ENCODE data around the gene TMEM40. TPM values are rescaled to one million over a fixed set of nuclear protein-coding genes. Genes with fewer than 3 reads are reported as not detected.

TMEM40 gene
- total RNA-seq, 4 donors from 2014 or later: not detected

- no peak overlapping the region for H3K27ac ChIP-seq
- H3K4me1 ChIP-seq: no peaks in the 10 kb centered on the region
- 80 to 83% methylated on average over 11 of the region's 11 CpGs for WGBS, 2 donors
- no peak for TF ChIP-seq CTCF (IDR thresholded peaks at IDR 0.05)
- no peak for TF ChIP-seq EP300 (IDR thresholded peaks at IDR 0.05)
- TF ChIP-seq POLR2A (IDR thresholded peaks at IDR 0.05): no peak
- no peaks in the 10 kb centered on the region for H3K36me3 ChIP-seq
- H3K4me3 ChIP-seq: no peak overlapping the region
- no peaks in the 10 kb centered on the region for H3K27me3 ChIP-seq
- H3K9me3 ChIP-seq: no peaks in the 10 kb centered on the region
- DNase-seq (ENCODE audit: low spot score in 2 of 2): no peak
Measured at GRCh38 chr3:12743583-12743982, 15.5 kb downstream of the TMEM40 start.

- 67 to 75% methylated on average over 5 of the region's 5 CpGs for WGBS, 2 donors
- no peaks in the 10 kb centered on the region for H3K27me3 ChIP-seq
- no peaks in the 10 kb centered on the region for H3K9me3 ChIP-seq
- H3K27ac ChIP-seq: no peak overlapping the region
- no peak for TF ChIP-seq CTCF (IDR thresholded peaks at IDR 0.05)
- TF ChIP-seq POLR2A (IDR thresholded peaks at IDR 0.05): no peak
- no peak for TF ChIP-seq EP300 (IDR thresholded peaks at IDR 0.05)
- H3K4me1 ChIP-seq: no peaks in the 10 kb centered on the region
- DNase-seq (ENCODE audit: low spot score in 2 of 2): no peak
- no peak overlapping the region for H3K4me3 ChIP-seq
- no peaks in the 10 kb centered on the region for H3K36me3 ChIP-seq
Measured at GRCh38 chr3:12742330-12743107, 16.5 kb downstream of the TMEM40 start.

- Histone ChIP-seq H3K4me3 (no peak overlapping the region), H3K27ac (no peak overlapping the region), H3K27me3 (no peaks in the 10 kb centered on the region), H3K4me1 (no peaks in the 10 kb centered on the region), H3K36me3 (no peaks in the 10 kb centered on the region), H3K9me3 (no peaks in the 10 kb centered on the region)
- no peak for DNase-seq (ENCODE audit: low spot score in 2 of 2)
- WGBS, 2 donors: 66 to 78% methylated on average over 2 of the region's 2 CpGs
- TF ChIP-seq EP300 (IDR thresholded peaks at IDR 0.05) (no peak), POLR2A (IDR thresholded peaks at IDR 0.05) (no peak), CTCF (IDR thresholded peaks at IDR 0.05) (no peak)
Measured at GRCh38 chr3:12741209-12741608, 17.9 kb downstream of the TMEM40 start.

GRCh38 chr3:12737833-12738232 lies 21.2 kb downstream of the TMEM40 start:
- TF ChIP-seq CTCF (IDR thresholded peaks at IDR 0.05) (no peak), POLR2A (IDR thresholded peaks at IDR 0.05) (no peak), EP300 (IDR thresholded peaks at IDR 0.05) (no peak)
- Histone ChIP-seq H3K36me3 (no peaks in the 10 kb centered on the region), H3K27me3 (no peaks in the 10 kb centered on the region), H3K27ac (no peak overlapping the region), H3K9me3 (no peaks in the 10 kb centered on the region), H3K4me3 (no peak overlapping the region), H3K4me1 (no peaks in the 10 kb centered on the region)
- DNase-seq (ENCODE audit: low spot score in 2 of 2): no peak
- 66 to 74% methylated on average over 6 of the region's 6 CpGs for WGBS, 2 donors

- H3K36me3 ChIP-seq: no peaks in the 10 kb centered on the region
- WGBS, 2 donors: 76 to 82% methylated on average over 2 of the region's 2 CpGs
- no peaks in the 10 kb centered on the region for H3K4me1 ChIP-seq
- DNase-seq (ENCODE audit: low spot score in 2 of 2): no peak
- no peak overlapping the region for H3K4me3 ChIP-seq
- H3K9me3 ChIP-seq: no peaks in the 10 kb centered on the region
- H3K27me3 ChIP-seq: no peaks in the 10 kb centered on the region
- TF ChIP-seq CTCF (IDR thresholded peaks at IDR 0.05) (no peak), EP300 (IDR thresholded peaks at IDR 0.05) (no peak), POLR2A (IDR thresholded peaks at IDR 0.05) (no peak)
- no peak overlapping the region for H3K27ac ChIP-seq
Measured at GRCh38 chr3:12737319-12737718, 21.7 kb downstream of the TMEM40 start.
